GM21423 (cell line): ENCODE results near the gene GAL3ST1.
A peak's percentile ranks its signal among the peaks of the same experiment; 100 is the strongest.
"Not testable (repeated sequence)": the region's sequence is repeated elsewhere in the genome, so short reads cannot be mapped to it uniquely, and the experiment has no call there.

Source experiments
- ATAC-seq: cut with Tn5 transposase; IDR thresholded peaks from one replicate; pipeline ENCODE4 v1.9.1; 2021; ENCODE audit warnings: mild to moderate bottlenecking, moderate library complexity; ENCODE audit not compliant: unreplicated experiment

The GAL3ST1 gene

GRCh38 chr22:30598986-30599385 is 24.5 kb upstream of the GAL3ST1 start:
- no peak for ATAC-seq

- no peak for ATAC-seq
These were observed 22.4 kb upstream of the GAL3ST1 start for GRCh38 chr22:30596886-30597285.

- no peak for ATAC-seq
These were observed 21.7 kb upstream of the GAL3ST1 start for GRCh38 chr22:30596199-30596598.

GRCh38 chr22:30592360-30592713 is 17.9 kb upstream of the GAL3ST1 start:
- ATAC-seq, result not testable (repeated sequence)

GRCh38 chr22:30591588-30592359 is 17.3 kb upstream of the GAL3ST1 start, which contains the start of gene PES1:
Gene PES1, minus strand, starts transcription at chr22:30591910. Its CDS starts 77 bp downstream, at chr22:30591833.
- ATAC-seq, result peak; percentile 98

GRCh38 chr22:30591191-30591587 is 16.7 kb upstream of the GAL3ST1 start:
- ATAC-seq, result no peak

GRCh38 chr22:30586414-30586813 is 11.9 kb upstream of the GAL3ST1 start:
- ATAC-seq, result no peak

GRCh38 chr22:30584441-30584840 is 10.0 kb upstream of the GAL3ST1 start:
- ATAC-seq, result no peak

- no peak for ATAC-seq
These were observed 8.5 kb upstream of the GAL3ST1 start for GRCh38 chr22:30582788-30583545.

GRCh38 chr22:30582051-30582450 is 7.6 kb upstream of the GAL3ST1 start:
- ATAC-seq, result no peak

- no peak for ATAC-seq
These were observed 6.4 kb upstream of the GAL3ST1 start for GRCh38 chr22:30580896-30581295.

- ATAC-seq, result no peak
These were observed 4.0 kb upstream of the GAL3ST1 start for GRCh38 chr22:30578481-30578880.

GRCh38 chr22:30575859-30576258 is 1.4 kb upstream of the GAL3ST1 start:
- ATAC-seq, result no peak

GRCh38 chr22:30574997-30575671 is 669 bp upstream of the GAL3ST1 start:
- ATAC-seq, result no peak

GRCh38 chr22:30573594-30574094 is 821 bp downstream of the GAL3ST1 start:
- no peak for ATAC-seq

GRCh38 chr22:30572840-30573593 is 1.4 kb downstream of the GAL3ST1 start:
- ATAC-seq, result no peak

GRCh38 chr22:30572210-30572609 is 2.3 kb downstream of the GAL3ST1 start:
- ATAC-seq, result no peak

- ATAC-seq, result no peak
These were observed 4.7 kb downstream of the GAL3ST1 start for GRCh38 chr22:30569674-30570202.

- no peak for ATAC-seq
These were observed 6.2 kb downstream of the GAL3ST1 start for GRCh38 chr22:30568137-30568805.

- ATAC-seq, result not testable (repeated sequence)
These were observed 7.2 kb downstream of the GAL3ST1 start for GRCh38 chr22:30567277-30567676.
